Inflammatory macrophage (primary cell): ENCODE results near the gene GRK1.

Source experiments
- DNase-seq, 2 donors: peaks; one replicate each; pipeline ENCODE4 v3.0.0-alpha.2; 2020 to 2022

Gene GRK1

DNA sequence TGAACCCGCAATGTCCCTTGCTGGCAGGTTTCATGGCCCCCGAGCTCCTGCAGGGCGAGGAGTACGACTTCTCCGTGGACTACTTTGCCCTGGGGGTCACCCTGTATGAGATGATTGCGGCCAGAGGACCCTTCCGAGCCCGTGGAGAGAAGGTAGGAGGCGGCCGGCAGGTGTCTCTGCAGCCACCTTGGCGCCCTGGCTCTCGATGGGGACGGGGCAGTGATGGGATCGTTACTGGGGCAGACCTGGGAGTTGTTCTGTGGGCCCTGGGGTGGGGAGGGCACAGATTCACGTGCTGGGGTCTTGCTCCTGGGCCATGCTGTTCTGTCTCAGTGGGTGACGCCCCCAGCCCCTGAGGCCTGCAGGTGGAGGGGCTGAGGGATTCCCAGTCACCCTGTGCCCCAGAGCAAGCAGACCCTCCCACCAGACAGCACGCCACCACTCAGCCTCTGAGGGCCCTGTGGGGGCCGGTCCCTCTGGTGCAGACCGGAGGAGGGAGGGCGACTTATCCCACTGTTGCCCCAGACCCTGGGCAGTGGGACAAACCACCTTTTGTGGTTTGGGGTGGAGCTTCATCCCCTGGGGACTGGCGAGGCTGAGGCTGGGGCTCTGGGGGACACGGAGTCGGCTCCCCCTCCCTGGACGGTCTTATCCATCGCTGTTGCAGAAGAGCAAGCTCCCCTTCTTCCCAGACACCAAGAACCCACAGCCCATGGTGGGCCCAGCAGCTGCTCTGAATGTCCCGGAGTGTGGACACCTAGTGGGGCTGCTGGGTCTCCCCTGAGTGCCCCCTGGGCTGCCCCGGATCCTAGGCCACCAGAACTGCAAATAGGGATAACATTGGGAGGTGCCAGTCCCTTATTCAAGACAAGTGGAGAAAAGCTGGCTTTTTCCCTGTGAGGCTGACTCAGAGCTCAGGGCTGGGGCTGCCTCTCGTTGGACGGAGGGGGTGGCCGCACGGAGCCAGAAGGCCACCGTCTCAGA lies 64.5 kb downstream of the GRK1 start:
- DNase-seq = no peak

DNA sequence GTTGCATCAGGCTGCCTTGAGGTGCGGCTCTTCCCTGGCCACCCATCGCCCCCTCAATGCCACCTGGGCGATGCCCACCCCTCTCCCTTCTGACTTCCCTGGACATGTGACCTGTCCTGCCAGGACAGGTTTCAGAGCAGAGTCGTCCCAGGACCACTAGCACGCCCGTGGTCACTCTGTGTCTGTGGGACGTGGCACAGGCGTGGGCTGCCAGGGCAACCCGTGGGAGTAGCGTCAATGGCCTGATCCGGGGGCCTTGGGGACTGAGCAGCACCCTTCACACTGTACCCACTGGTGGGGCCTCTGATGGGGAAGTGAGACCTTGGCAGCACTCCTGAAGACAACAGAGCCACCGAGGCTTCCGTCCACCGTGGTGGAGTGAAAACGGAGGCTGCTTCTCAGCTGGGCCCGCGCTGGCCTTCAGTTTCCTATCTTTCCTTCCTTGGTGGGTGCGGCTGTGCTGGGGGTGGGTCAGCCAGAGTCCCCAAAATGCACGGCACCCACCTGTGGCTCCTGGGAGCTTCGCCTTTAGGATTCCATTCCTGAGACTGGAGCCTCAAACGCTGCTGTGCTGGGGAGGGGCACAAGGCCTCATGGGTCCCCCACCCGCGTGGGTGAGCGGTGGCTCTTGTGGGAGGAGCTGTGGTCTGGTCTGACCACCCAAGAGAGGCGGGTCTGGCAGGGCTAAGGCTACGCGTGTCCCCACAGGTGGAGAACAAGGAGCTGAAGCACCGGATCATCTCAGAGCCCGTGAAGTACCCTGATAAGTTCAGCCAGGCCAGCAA lies 65.3 kb downstream of the GRK1 start:
- DNase-seq = no peak

DNA sequence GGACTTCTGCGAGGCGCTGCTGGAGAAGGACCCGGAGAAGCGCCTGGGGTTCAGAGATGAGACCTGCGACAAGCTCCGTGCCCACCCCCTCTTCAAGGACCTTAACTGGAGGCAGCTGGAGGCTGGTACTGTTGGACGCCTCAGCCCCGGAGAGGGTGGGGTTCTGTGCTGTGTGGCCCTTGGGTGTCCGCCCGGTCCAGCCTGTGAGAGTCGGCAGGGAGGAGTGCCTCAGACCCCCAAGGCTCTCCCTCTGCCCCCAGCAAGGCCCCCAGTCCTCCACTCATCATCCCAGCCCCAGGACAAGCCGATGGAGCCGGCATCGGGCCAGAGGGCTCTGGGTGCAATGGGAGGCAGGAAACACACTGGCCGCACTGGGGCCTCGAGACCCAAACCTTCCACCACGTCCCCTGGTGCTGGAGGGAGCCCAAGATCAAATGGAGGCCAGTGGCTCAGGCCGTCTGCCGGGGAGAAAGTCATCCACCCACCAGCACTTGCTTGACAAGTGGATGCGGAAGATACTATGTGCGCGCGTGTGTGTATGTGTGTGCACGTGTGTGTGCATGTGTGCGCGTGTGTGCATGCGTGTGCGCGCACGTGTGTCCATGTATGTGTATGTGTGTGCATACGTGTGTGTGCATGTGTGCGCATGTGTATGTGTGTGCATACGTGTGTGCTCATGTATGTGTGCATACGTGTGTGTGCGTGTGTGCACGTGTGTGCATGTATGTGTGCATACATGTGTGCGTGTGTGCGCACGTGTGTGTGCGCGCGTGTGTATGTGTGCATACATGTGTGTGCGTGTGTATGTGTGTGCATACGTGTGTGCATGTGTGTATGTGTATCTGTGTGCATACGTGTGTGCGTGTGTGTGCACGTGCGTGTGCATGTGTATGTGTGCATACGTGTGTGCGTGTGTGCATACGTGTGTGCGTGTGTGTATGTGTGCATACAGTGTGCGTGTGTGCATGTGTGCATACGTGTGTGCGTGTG lies 66.2 kb downstream of the GRK1 start:
- DNase-seq = no peak

DNA sequence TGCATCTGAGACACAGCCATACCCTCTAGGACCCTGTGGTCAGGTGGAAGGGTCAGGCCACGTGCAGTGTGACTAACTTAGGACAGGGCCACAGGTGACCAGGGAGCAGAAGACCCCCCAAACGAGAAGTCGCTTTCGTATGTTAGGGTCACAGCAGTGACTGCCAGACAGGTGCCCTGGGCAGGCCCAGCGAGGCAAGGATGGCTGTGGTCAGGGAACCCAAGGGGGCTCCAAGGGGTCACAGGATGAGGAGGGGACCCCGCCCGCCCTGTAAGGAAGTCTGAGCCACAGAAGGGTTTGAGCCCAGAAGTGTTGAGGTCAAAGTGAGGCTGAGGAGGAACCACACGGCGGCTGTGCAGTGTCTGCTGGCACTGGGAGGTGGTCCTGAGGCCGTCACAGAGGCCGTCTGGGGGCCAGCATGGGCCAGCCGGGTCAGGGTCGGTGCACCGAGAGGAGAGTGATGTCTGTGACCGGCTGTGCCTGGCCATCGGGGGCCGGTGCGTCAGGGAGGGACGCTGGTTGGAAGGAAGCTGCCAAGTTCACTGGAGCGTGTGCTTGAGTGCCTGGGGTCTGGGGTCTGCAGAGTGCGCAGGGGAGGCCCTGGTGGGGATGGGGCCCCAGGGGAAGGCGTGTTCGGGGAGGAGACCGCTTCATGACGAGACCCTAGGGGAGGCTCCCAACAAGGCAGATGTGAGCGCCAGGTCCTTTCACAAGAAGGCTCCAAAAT lies 67.2 kb downstream of the GRK1 start:
- no peak for DNase-seq

DNA sequence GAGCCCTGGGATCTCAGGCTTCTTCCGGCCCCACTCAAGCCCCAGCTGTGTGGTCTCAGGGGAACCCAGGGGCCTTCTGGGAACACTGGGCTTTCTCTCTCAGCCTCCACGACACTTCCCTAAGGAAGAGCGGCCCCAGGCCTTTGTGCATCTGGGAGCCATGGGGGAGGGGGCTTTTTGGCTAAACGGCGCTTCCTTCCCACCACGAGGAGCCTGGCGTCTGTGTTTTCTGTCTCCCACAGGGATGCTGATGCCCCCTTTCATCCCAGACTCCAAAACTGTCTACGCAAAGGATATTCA lies 67.8 kb downstream of the GRK1 start:
- DNase-seq = no peak

DNA sequence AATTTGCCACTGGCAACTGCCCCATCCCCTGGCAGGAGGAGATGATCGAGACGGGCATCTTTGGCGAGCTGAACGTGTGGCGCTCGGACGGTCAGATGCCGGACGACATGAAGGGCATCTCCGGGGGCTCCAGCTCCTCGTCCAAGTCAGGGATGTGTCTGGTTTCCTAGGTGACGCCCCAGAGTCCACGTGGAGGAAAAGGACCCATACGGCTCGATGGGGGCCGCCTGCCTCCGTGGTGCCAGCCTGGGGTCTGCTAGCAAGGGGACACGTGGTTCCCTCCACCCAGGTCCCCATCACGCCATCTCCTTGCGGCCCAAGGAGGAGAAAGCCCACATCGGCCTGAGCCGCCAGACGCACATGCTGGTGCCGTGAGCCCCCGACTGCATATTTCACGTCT lies 68.2 kb downstream of the GRK1 start:
- DNase-seq = no peak

DNA sequence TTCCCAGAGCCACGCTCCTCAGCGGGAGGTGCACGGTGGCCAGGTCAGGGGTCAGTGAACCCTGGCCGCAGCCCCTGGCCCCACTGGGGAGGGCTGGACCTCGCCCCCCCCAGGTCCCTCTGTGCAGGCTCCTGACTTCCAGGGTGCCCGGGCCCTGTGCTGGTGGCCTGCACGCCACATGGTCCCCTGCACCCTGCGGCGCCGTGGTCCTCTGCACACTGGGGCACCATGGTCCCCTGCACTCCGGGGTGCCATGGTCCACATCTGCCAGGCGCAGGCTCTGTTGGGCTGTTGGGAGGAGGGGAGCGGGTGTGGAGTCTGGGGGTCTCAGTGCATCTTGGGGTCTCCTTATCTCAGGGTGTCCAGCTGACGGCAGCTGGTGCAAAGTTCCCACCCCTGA lies 68.7 kb downstream of the GRK1 start:
- no peak for DNase-seq

DNA sequence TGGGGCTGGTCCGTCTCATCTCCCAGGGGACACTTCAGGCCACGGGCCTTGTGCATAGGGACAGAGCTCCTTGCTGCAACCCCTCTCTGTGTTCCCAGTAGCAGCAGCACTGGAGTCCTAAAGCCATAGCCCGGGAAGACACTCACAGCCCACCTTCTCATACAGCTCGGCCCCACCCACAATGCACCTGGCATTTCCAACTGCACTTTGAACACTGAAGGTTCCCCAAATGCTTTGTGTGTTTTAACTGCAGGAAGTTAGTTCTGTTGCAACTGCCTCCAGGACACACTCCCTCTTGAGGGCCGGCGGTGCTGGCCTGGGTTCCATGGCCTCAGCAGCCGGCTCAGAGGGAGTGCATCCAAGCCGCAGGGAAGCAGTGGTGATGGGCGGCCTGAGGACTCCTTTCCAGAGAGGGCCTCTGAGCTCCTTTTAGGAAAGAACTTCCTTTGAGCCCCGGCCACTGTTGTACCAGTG lies 69.3 kb downstream of the GRK1 start:
- no peak for DNase-seq

DNA sequence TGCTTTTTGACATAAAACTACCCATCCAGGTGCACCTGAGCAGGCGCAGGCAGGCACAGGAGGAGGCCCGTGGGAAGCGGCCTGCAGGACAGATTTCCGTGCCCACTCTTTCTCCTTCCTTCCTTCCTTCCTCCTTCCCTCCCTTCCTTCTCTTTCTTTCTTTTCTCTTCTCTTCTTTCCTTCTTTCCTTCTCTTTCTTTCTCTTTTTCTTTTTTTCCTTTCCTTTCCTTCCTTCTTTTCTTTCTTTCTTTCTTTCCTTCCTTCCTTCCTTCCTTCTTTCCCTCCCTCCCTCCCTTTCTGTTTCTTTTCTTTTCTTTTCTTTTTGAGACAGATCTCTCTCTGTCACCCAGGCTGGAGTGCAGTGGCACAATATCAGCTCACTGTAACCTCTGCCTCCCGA lies 70.8 kb downstream of the GRK1 start:
- no peak for DNase-seq

DNA sequence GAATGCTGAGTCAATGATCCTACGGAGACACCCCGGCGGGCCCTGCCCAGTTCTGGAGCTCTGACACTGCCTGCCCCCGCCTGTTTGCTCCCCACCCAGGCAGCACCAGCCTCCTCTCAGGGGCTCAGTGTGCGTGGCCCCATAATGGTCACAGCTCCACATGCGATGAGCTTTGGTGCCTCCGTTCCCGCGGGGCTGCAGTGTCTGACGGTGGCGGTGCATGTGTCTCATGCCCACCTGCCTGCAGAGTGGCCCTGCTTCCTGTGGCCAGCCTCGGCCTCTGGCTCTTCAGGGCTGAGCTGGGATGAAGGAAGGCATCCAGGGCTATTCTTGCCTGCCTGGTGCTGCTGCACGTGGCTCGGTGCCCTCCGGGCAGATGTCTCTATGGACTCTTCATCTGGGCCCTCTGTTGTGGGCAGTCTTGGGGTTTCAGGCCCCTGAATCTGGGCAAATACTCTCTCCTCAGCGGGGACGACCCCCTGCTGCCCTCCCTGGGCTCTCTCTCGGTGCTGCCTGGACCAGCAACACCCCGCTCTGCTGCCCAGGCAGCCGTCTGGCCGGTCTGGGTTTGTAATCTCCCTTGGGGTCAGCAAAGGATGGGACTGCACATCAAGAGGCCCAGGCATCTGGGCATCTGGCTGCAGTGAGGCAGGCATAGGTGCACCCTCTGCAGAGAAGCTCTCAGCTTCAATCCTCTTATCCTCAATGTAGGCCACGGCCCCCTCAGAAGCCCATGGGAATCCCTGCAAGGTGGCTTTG lies 72.7 kb downstream of the GRK1 start:
- DNase-seq = no peak

DNA sequence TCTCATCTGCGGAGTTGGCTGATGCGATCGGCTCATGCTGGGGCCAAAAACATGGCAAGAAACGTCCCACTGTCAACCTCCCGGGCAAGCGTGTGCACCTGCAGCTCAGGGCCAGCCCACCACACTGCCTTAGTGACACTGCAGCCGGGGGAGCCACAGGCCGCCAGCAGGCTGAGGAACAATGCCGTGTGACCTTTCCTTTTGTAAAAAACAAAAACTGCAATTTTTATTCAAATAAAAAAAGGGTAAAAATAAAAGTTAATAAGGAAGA lies 73.2 kb downstream of the GRK1 start:
- no peak for DNase-seq

DNA sequence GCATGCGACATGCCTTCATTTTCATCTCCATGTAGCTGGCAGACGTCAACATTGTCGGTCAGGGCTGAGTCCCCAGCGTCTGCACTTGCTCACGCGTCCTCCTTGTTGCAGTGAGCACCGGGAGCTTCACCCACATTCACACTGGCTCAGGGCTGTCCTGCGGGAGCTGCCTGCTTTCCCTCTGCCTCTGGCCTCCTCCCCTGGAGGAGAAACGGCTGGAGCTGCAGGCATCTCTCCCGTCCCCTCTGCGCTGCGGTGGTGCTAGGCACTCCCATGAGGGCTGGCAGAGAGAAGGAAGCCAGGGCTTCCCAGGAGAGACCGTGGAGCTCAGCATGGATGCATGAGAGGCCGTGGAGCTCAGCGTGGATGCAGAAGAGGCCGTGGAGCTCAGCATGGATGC lies 73.6 kb downstream of the GRK1 start:
- no peak for DNase-seq

DNA sequence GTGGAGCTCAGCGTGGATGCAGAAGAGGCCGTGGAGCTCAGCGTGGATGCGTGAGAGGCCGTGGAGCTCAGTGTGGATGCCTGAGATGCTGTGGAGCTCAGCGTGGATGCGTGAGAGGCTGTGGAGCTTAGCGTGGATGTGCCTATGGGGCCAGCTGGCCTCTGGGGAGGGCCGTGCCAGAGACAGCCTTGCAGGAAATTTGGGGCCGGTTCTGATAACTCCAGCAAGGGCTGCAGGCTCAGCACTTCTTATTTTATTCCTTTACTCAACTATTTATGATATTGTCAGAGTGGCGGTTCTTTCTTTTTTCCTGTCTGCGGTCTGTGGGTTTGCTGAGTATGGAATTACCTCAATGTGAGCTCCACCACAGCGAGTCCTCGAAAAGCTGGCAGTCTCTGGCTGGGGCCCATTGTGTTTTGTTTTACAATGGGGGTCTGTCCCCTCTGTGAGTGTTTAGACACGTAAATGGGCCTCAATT lies 74.2 kb downstream of the GRK1 start:
- no peak for DNase-seq

DNA sequence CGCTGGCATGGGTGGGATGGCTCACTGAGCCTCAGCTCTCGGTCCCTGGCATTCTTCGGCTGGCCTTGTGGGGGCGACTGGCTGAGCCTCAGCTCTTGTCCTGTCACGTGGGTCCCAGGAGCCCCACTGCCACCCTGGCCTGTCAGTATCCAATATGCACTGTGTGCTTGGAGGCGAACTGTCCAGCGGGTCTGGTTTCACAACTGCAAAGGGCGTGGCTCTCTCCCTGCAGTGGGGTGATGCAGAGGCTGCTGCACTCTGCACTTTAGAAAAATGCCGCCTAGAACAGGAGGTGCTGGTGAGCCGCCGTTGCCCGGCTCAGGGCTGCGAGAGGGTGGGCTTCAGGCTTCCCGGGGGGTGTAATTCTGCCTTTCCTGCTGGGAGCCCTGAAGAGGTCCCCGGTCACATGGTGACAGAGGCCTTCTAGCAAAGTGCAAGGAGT lies 75.0 kb downstream of the GRK1 start:
- DNase-seq = peak; percentile 69 to 73

DNA sequence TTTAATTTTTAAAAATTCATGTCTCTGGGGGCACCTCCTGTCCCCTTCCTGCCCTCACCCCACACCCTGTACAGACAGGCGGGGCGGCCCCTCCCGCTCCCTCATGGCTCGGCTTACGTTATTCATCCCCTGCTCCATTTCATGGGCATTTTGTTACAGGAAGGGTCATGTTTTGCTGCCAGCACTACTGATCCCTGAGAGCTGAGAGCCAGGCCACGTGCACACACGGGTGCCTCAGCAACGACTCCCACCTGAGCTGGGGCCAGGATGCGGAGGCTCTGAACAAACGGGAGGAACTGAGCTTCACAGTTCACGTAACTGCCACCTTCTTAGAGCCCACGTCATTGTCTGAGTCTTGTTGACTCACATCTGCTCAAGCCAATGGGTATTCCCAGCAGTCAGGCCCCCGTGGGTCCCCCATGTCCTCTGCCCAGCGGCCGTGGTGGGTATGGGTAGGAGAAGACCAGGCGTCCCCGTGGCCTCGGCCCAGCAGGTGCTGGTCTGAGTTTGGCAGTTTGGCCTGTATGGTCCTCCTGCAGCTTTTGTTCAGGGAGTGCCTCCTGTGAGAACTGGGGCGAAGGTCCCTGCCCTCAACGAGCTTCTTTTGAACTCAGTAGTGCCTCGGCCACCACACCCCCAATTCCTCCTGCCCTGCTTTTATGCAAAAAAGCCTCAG lies 75.6 kb downstream of the GRK1 start:
- no peak for DNase-seq

DNA sequence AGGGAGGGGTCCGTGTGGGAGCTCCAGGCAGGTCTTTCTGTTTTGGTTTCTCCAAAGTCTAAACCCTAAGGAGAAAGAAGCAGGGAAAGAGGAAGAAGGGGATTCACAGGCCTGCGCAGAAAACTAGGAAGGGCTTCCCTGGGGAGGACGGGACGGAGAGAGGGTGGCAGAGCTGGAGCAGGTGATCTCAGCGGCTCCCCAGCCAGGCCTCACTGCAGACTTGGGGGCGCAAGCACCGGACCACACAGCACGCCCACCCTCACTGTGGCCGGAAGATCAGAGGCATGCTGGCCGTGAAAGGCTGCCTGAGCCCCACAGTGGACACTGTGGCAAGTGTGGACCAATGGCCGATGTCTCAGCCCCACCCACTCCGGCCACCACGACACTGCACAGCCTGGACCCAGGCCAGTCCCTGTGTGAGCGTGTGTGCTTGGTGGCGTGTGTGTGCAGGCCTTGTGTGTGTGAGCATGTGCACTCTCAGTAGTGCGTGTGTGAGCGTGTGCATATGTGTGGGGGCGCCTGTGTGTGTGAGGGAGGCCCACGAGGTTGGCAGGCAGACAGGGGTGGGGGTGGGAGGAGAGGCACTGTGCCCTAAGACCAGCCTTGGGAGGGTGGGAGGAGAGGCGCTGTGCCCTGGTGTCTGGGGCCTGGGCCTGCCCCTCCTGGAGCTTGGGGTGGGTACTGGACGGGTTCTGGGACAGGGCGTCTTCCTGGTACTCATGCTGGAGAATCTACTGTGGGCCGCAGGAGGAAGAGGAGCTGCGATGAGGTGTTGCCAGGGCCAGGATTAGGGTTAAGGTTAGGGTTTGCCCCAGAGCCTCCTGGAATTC lies 76.6 kb downstream of the GRK1 start:
- DNase-seq = no peak

DNA sequence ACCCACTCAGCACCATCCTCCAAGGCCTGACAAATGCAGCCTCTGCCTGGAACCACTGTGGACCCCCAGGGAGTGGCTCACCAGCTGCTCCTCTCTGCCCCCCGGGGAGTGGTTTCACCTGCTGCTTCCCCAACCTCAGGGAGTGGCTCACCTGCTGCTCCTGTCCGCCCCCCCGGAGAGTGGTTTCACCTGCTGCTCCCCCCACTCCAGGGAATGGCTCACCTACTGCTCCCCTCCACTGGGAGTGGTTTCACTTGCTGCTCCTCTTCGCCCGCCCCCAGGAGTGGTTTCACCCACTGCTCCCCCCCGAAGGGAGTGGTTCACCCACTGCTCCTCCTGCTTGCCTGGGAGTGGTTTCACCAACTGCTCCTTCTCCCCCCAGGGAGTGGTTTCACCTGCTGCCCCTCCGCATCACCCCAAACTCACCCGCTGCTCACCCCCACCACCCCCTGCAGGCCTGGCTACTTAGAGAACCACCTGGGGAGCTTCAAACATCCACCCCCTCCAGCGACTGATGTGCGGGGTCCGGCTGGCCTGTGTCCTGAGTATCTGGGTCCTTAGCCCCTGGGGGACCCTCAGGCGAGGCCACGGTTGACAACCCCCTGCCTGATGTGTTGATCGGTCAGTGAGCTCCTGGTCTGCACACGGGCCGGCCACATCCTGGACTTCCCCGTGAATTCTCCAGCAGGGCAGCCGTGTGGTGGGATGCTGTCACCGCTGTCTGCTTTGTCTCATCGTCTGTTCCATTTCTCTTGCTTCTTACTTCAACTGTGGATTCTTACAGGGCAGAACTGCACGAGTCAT lies 77.4 kb downstream of the GRK1 start:
- DNase-seq = no peak

DNA sequence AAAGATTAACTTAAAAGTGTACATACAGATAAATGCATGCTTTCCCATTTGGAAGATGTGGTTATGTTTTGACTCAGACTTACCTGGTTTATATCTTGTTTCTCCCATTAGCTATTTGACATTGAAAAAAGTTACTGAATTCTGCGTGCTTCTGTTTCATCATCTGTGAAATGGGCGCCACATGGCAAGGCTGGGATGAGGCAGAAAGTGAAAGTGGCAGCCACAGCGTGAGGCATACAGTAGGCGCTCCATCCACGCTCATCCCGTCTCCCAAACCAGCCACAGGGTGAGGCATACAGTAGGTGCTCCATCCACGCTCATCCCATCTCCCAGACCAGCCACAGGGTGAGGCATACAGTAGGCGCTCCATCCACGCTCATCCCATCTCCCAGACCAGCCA lies 78.0 kb downstream of the GRK1 start:
- DNase-seq = no peak
